Hepatocyte (in vitro differentiated cells): Measurements from ENCODE around the gene POLDIP2.

ENCODE experiments used
- CTCF ChIP-seq: fragments of 200-600 bp; sonication (generic); IDR thresholded peaks from 2 replicates; pipeline ENCODE4 v1.5.1; 2016; ENCODE audit warnings: antibody characterized with exemption, mild to moderate bottlenecking; ENCODE audit not compliant: poor library complexity
- EZH2 ChIP-seq: fragments of 200-600 bp; sonication (generic); IDR thresholded peaks from 2 replicates; pipeline ENCODE4 v1.6.1; 2016; ENCODE audit warnings: antibody characterized with exemption, mild to moderate bottlenecking, borderline replicate concordance
- EZH2phosphoT487 ChIP-seq: fragments of 200-600 bp; sonication (generic); IDR thresholded peaks from one replicate; pipeline ENCODE4 v1.6.1; 2018; ENCODE audit warnings: antibody characterized with exemption, mild to moderate bottlenecking, low read depth, moderate library complexity; ENCODE audit not compliant: unreplicated experiment, severe bottlenecking

- TF ChIP-seq CTCF = no peak
- no peak for TF ChIP-seq EZH2phosphoT487
- no peak for TF ChIP-seq EZH2
Measured at GRCh38 chr17:28298449-28298848, 58.9 kb downstream of the POLDIP2 start.
